ENCODE data around the gene PPP1R1B. TPM values are rescaled to one million over a fixed set of nuclear protein-coding genes. Genes with fewer than 3 reads are reported as not detected.

The PPP1R1B gene
- total RNA-seq, 1 donor from 2014 or later = not detected

DNA sequence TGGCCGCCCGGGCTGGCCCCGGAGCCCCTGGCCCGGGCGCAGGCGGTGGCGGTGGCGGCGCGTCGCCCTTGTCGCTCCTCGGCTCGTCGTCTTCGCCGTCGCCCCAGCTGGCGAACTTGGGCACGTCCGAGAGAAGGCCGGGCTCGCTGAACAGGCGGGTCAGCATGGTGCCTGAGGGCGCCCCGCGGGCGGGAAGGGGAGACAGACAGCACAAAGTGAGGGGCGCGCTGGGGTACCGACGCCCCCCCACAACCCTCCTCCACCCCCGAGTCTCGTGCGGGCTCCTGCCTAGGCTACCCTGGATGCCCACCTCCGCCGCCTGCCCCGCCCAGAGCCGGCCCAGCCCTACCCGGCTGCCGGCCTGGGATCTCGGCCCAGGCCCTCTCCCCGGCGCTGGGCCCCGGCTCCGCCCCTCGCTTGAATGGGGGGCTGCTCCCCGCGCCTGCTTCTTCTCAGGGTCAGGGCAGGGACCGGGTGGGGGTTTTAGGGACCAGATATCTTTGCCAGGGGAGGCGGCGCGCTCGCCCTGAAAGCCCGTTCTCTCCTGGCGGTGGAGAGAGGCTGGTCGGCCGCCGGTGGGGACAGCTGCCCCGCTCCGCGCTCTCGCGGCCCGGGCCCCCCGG, 20.2 kb upstream of the PPP1R1B start:
- no peaks in the 10 kb centered on the region for H3K4me1 Mint-ChIP-seq (ENCODE audit: low read depth)
- TF ChIP-seq, protein P1, sequence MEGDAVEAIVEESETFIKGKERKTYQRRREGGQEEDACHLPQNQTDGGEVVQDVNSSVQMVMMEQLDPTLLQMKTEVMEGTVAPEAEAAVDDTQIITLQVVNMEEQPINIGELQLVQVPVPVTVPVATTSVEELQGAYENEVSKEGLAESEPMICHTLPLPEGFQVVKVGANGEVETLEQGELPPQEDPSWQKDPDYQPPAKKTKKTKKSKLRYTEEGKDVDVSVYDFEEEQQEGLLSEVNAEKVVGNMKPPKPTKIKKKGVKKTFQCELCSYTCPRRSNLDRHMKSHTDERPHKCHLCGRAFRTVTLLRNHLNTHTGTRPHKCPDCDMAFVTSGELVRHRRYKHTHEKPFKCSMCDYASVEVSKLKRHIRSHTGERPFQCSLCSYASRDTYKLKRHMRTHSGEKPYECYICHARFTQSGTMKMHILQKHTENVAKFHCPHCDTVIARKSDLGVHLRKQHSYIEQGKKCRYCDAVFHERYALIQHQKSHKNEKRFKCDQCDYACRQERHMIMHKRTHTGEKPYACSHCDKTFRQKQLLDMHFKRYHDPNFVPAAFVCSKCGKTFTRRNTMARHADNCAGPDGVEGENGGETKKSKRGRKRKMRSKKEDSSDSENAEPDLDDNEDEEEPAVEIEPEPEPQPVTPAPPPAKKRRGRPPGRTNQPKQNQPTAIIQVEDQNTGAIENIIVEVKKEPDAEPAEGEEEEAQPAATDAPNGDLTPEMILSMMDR (IDR thresholded peaks at IDR 0.05; ENCODE audit: unreplicated experiment) = no peak
- H3K27ac Mint-ChIP-seq = no peak overlapping the region
- DNase-seq (ENCODE audit: low spot score, unreplicated experiment) = no peak
- no peaks in the 10 kb centered on the region for H3K36me3 Mint-ChIP-seq (ENCODE audit: insufficient read depth)
- H3K4me3 Mint-ChIP-seq (ENCODE audit: low read depth) = no peak overlapping the region
- H3K27me3 Mint-ChIP-seq = peaks cover 77% of the 10 kb centered on the region
- H3K9me3 Mint-ChIP-seq (ENCODE audit: low read depth) = no peaks in the 10 kb centered on the region

DNA sequence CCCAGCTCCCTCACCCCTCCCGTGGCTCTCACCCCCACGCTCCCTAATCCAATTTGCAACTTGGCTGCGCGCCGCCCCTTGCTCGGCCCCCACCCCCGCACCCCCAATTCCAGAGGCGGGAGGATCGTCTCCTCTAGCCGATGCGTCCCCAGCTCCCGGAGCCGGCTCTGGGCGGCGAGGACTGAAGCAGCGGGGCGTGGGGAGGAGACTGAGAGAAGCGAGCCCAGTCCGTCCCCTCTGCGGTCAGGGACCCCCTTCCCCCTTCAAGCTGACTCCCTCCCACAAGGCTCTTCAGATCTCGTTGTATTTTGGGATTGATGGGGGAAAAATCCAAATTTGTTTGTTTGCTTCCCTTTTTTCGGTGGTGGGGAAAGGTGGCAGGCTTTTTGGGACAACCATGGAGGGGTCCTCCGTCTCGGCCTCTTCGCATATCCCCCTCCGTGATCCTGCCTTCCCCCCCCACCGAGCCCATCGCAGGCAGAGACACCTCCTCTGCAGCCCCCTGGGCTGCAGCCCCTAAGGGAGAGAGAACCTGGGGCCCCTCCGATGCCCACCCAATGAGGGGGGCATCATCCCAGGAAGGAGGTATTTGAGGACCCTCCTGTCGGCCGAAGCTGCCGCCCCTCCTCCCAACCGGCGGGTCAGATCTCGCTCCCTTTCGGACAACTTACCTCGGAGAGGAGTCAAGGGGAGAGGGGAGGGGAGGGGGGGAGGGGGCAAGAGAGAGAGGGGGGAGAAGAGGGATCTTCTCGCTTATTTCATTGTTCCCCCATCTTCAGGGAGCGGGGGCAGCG, 19.5 kb upstream of the PPP1R1B start:
- Mint-ChIP-seq H3K4me1 (ENCODE audit: low read depth) (no peaks in the 10 kb centered on the region), H3K27ac (no peak overlapping the region), H3K36me3 (ENCODE audit: insufficient read depth) (no peaks in the 10 kb centered on the region), H3K4me3 (ENCODE audit: low read depth) (no peak overlapping the region), H3K27me3 (peaks cover 70% of the 10 kb centered on the region), H3K9me3 (ENCODE audit: low read depth) (no peaks in the 10 kb centered on the region)
- TF ChIP-seq, protein P1 (IDR thresholded peaks at IDR 0.05; ENCODE audit: unreplicated experiment) = no peak
- DNase-seq (ENCODE audit: low spot score, unreplicated experiment) = no peak

DNA sequence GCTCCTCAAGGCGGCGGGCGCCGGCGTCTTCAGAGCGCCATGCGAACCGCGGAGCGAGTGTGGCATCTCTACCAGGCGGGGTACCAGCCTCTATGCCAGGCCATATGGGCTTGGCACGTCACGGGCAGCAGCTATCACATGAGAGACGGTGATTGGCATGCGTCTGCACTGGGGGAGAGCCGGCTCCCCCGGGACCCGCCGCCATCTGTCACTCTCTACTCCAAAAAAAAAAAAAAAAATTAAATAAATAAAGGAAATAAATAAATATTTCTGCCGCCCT, 19.0 kb upstream of the PPP1R1B start, which contains the start of gene NEUROD2:
TSS of gene NEUROD2 (minus strand) at position 70 of the 280 bp plus-strand sequence. CDS start 1,321 bp downstream, outside the sequence.
- no peak within 1 kb of the TSS for H3K4me3 Mint-ChIP-seq (ENCODE audit: low read depth)
- H3K27ac Mint-ChIP-seq = no peak within 1 kb of the TSS
- DNase-seq (ENCODE audit: low spot score, unreplicated experiment) = no peak
- no peaks in the 10 kb centered on the region for H3K4me1 Mint-ChIP-seq (ENCODE audit: low read depth)
- peaks cover 66% of the 10 kb centered on the region for H3K27me3 Mint-ChIP-seq
- H3K9me3 Mint-ChIP-seq (ENCODE audit: low read depth) = no peaks in the 10 kb centered on the region
- H3K36me3 Mint-ChIP-seq (ENCODE audit: insufficient read depth) = no peaks in the 10 kb centered on the region
- TF ChIP-seq, protein P1 (IDR thresholded peaks at IDR 0.05; ENCODE audit: unreplicated experiment) = no peak

DNA sequence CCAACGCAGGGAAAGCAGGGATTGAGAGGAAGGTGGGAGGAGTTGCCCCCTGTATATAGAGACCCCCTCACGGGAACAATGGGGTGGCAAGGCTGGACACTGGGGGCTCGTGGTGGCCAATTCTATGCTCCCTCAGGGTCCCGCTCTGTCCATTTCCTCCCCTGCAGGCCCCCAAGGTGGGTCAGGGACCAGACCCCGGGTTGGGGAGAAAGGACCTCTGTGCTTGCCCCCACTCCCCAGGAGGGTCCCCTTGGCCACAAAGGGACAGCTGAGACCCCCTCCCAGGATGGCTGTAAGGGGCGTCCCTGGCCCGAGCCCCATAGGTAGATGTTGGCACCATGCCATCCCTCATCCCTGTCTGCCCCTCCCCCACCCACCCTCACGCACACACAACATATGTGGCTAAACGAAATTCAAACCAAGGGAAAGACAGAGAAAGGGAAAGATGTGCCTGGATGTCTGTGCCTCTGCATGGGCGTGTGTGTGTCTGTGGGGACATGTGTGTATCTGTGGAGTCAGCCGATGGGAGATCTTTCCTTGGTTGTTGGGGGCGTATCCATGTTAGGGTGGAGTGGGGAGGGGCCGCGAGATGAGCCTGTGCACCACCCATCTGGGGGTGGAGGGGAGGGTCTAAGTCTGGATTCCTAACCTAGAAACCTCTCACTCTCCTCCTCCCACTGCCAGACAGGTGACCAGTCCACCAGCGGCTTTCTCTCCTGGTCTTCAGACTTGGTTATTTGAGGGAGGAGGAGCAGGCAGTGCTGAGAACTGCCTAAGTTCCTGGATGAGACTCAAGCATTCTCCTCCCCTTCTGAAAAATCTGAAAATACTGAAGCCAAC, 18.4 kb upstream of the PPP1R1B start:
- no peak for DNase-seq (ENCODE audit: low spot score, unreplicated experiment)
- Mint-ChIP-seq H3K27ac (no peak overlapping the region), H3K9me3 (ENCODE audit: low read depth) (no peaks in the 10 kb centered on the region), H3K4me1 (ENCODE audit: low read depth) (no peaks in the 10 kb centered on the region), H3K4me3 (ENCODE audit: low read depth) (no peak overlapping the region), H3K27me3 (peaks cover 66% of the 10 kb centered on the region), H3K36me3 (ENCODE audit: insufficient read depth) (no peaks in the 10 kb centered on the region)
- TF ChIP-seq, protein P1 (IDR thresholded peaks at IDR 0.05; ENCODE audit: unreplicated experiment) = no peak

DNA sequence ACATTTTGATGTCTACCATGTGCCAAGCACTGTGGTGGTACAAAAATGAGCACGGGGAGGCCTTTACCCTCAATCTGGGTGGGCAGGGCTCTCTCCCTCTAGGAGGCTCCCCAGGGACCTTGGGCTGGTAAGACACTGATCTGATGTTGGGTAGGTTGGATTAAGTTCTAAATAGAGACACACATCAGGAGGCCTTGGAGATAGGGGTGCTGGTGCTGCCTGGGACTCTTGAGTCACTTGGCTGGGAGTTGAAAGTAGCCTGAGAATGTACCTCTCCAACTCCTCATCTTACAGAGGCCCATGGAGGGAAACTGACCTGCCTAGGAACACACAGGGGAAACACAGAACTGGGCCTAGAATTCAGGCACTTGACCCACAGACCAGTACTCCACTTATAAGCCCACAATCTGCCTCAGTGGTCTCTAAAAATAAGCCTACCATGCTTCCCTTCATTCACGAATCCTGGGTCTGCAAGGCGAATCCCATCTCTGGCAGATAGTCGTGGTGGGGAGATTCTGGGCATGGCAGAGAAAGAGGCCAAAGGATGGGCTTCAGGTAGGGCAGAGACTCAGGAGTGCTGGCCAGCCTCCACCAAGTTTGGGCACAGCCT, 17.2 kb upstream of the PPP1R1B start:
- H3K27ac Mint-ChIP-seq = no peak overlapping the region
- no peaks in the 10 kb centered on the region for H3K36me3 Mint-ChIP-seq (ENCODE audit: insufficient read depth)
- DNase-seq (ENCODE audit: low spot score, unreplicated experiment) = no peak
- H3K4me1 Mint-ChIP-seq (ENCODE audit: low read depth) = no peaks in the 10 kb centered on the region
- H3K9me3 Mint-ChIP-seq (ENCODE audit: low read depth) = no peaks in the 10 kb centered on the region
- TF ChIP-seq, protein P1 (IDR thresholded peaks at IDR 0.05; ENCODE audit: unreplicated experiment) = no peak
- H3K27me3 Mint-ChIP-seq = peaks cover 71% of the 10 kb centered on the region
- no peak overlapping the region for H3K4me3 Mint-ChIP-seq (ENCODE audit: low read depth)

Measured in progenitor cell of endocrine pancreas (in vitro differentiated cells).